Smooth muscle cell (in vitro differentiated cells): Measurements from ENCODE around the gene FYN. TPM values are rescaled to one million over a fixed set of nuclear protein-coding genes. Genes with fewer than 3 reads are reported as not detected.
A peak's percentile ranks its signal among the peaks of the same experiment; 100 is the strongest.

Experiments
- DNase-seq: peaks from one replicate; lab custom pipeline; 2025; ENCODE audit not compliant: unreplicated experiment; lab: John Stamatoyannopoulos, UW
- H2AFZ ChIP-seq: fragments of 200-600 bp; sonication (generic); 2 replicates; pipeline ENCODE4 v1.6.0; 2016; ENCODE audit warnings: antibody characterized with exemption, low read depth, mild to moderate bottlenecking
- H3F3A ChIP-seq: fragments of 200-600 bp; sonication (generic); 2 replicates; pipeline ENCODE4 v1.6.0; 2017; ENCODE audit warnings: antibody characterized with exemption, low read depth
- H3K27ac ChIP-seq: fragments of 200-600 bp; sonication (generic); 2 replicates; pipeline ENCODE4 v1.5.1; 2016; ENCODE audit warnings: low read depth, mild to moderate bottlenecking
- H3K27me3 ChIP-seq: fragments of 200-600 bp; sonication (generic); 2 replicates; pipeline ENCODE4 v1.6.1; 2016; ENCODE audit warnings: low read depth, mild to moderate bottlenecking
- H3K36me3 ChIP-seq: fragments of 200-600 bp; sonication (generic); 2 replicates; pipeline ENCODE4 v1.5.1; 2016; ENCODE audit warnings: low read depth
- H3K4me1 ChIP-seq: fragments of 200-600 bp; sonication (generic); 2 replicates; pipeline ENCODE4 v1.5.1; 2016; ENCODE audit warnings: low read depth
- H3K4me2 ChIP-seq: fragments of 200-600 bp; sonication (generic); 2 replicates; pipeline ENCODE4 v1.6.0; 2016; ENCODE audit warnings: mild to moderate bottlenecking
- H3K4me3 ChIP-seq: fragments of 200-600 bp; sonication (generic); 2 replicates; pipeline ENCODE4 v1.5.1; 2016; ENCODE audit warnings: mild to moderate bottlenecking
- H3K79me2 ChIP-seq: fragments of 200-600 bp; sonication (generic); 2 replicates; pipeline ENCODE4 v1.6.0; 2016; ENCODE audit warnings: low read depth, mild to moderate bottlenecking
- H3K9ac ChIP-seq: fragments of 200-600 bp; sonication (generic); 2 replicates; pipeline ENCODE4 v1.6.0; 2016; ENCODE audit warnings: low read depth
- H3K9me3 ChIP-seq: fragments of 200-600 bp; sonication (generic); replicated peaks from 2 replicates; pipeline ENCODE4 v1.5.1; 2016; ENCODE audit warnings: low read depth
- H4K20me1 ChIP-seq: fragments of 200-600 bp; sonication (generic); 2 replicates; pipeline ENCODE4 v1.6.0; 2016; ENCODE audit warnings: low read depth
- CTCF ChIP-seq: fragments of 200-600 bp; sonication (generic); IDR thresholded peaks from 2 replicates; pipeline ENCODE4 v1.5.1; 2017; ENCODE audit warnings: borderline replicate concordance, mild to moderate bottlenecking, antibody characterized with exemption; ENCODE audit not compliant: insufficient read depth, poor library complexity, severe bottlenecking
- WGBS: methylation state at CpG from one replicate; pipeline ENCODE4 v1.1.7; 2016; ENCODE audit warnings: low lambda C conversion rate; 5-methylcytosine and 5-hydroxymethylcytosine counted together
- polyA plus RNA-seq: library from polyadenylated mRNA; unstranded; fragments of >200 nt; fragmentation: Nextera tagmentation; extraction: Ambion mirVana; gene quantifications from 2 replicates; pipeline ENCODE4 v1.2.1, GENCODE V29; 2016
- total RNA-seq: library from RNA; depleted of rRNA; stranded (reverse); fragments of >200 nt; gene quantifications from 2 replicates; pipeline ENCODE4 v1.2.3, GENCODE V29; 2014

The FYN gene
- total and polyA plus RNA-seq, 2 experiments from 2014 or later: 110 to 138 TPM

DNA sequence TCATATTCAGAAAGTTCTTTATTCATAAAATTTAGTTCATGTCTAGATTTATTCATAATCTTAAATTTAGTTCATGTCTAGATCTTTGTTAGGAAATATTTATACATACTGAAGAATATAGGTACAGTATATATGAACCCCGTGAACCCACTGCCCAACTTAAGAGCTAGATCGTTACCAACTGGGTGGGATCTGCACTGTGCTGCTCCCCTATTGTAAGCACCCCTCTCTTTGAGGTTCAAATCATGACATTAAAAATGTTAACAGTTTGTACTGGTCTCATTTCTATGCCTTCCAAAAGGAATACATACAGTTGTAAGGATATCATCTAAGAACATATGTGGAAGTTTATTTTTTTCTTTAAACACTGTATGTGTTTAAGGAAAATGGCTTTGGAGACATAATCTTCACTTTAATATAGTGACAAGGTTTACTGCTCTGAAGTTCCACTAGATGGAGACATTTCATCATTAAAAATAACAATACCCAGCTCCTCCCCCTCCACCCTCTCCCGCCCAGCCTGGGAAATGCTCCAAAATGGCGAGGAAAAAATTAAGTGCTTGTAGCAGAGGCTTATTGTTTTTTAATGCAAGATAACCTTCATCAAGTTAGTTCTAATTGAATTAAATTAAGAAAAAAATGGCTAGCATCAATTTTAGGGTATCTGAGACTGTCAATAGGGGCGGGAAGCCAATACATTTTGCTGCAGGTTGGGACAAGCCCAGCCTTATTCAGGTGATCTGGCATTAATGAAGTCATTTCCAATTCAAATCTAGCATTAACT, 163.4 kb downstream of the FYN start:
- Histone ChIP-seq H3K27me3 (no peaks in the 10 kb centered on the region), H3K27ac (no peak overlapping the region), H3K36me3 (peaks cover 7% of the 10 kb centered on the region), H3F3A (no peaks in the 10 kb centered on the region), H3K4me1 (peaks cover 20% of the 10 kb centered on the region), H4K20me1 (no peaks in the 10 kb centered on the region), H3K79me2 (no peaks in the 10 kb centered on the region), H3K9me3 (no peaks in the 10 kb centered on the region), H3K9ac (no peak overlapping the region), H2AFZ (no peak overlapping the region), H3K4me3 (peak overlapping the region; percentile 25), H3K4me2 (peak overlapping the region; percentile 76)
- peak; percentile 5 for DNase-seq
- TF ChIP-seq CTCF: peak; percentile 70
- WGBS: 40% methylated on average over 5 of the region's 5 CpGs

- H3K9ac ChIP-seq: no peak overlapping the region
- no peaks in the 10 kb centered on the region for H3K27me3 ChIP-seq
- no peak overlapping the region for H3K4me2 ChIP-seq
- 88% methylated on average over 3 of the region's 3 CpGs for WGBS
- H3K79me2 ChIP-seq: no peaks in the 10 kb centered on the region
- peaks cover 20% of the 10 kb centered on the region for H3K4me1 ChIP-seq
- H3K9me3 ChIP-seq: no peaks in the 10 kb centered on the region
- no peak overlapping the region for H2AFZ ChIP-seq
- TF ChIP-seq CTCF: no peak
- no peaks in the 10 kb centered on the region for H4K20me1 ChIP-seq
- no peak overlapping the region for H3K4me3 ChIP-seq
- H3K36me3 ChIP-seq: peaks cover 7% of the 10 kb centered on the region
- no peak for DNase-seq
- no peak overlapping the region for H3K27ac ChIP-seq
- H3F3A ChIP-seq: no peaks in the 10 kb centered on the region
Measured at GRCh38 chr6:111709201-111709600, 164.1 kb downstream of the FYN start.

DNA sequence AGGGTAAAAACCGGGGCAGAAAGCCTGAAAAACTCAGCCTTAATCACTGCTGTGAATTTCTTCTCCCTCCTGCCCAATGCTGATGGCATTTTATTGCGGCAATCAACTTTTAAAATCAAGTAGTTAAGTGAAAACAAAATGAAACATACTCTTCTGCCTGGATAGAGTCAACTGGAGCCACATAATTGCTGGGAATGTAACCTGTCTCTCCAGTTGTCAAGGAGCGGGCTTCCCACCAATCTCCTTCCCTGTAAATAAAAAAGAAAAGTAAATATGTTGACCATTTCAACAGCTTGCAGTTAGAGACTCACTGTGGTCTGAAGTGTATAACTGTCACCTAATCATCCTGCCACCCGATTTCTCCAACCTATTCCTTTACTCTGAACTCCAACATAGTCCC, 165.5 kb downstream of the FYN start:
- no peak overlapping the region for H3K27ac ChIP-seq
- no peak overlapping the region for H3K4me3 ChIP-seq
- no peak overlapping the region for H3K9ac ChIP-seq
- no peaks in the 10 kb centered on the region for H3K27me3 ChIP-seq
- TF ChIP-seq CTCF: no peak
- no peaks in the 10 kb centered on the region for H3K79me2 ChIP-seq
- H3F3A ChIP-seq: no peaks in the 10 kb centered on the region
- H2AFZ ChIP-seq: no peak overlapping the region
- H3K9me3 ChIP-seq: no peaks in the 10 kb centered on the region
- DNase-seq: no peak
- no peak overlapping the region for H3K4me2 ChIP-seq
- H3K4me1 ChIP-seq: peaks cover 29% of the 10 kb centered on the region
- 79% methylated on average over 4 of the region's 4 CpGs for WGBS
- no peaks in the 10 kb centered on the region for H3K36me3 ChIP-seq
- no peaks in the 10 kb centered on the region for H4K20me1 ChIP-seq
